Left forelimb (tissue), 1 donor: Measurements from ENCODE around the gene DAB1.

ENCODE experiments used
- DNase-seq: peaks from one replicate; pipeline ENCODE4 v3.0.0-alpha.2; 2018; ENCODE audit warnings: low spot score

DAB1 gene

DNA sequence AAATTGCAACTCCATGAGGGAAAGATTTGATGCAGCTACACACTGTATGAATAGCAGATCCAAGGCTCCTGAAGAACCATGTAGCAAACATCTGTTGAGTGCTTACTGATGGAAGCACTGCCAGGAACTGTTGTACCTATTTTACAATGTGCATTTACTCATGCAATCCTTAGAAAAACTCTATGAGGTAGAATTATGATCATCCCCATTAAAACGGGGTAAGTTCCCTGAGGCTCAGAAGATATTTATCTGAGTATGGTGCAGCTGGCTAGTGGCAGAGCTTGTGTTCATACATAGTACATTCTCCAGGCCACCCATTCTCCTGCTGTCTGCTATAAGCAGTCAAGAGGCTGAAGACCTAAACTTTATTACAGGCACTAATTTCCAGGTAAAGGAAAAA is 403.6 kb downstream of the DAB1 start:
- DNase-seq, result no peak

DNA sequence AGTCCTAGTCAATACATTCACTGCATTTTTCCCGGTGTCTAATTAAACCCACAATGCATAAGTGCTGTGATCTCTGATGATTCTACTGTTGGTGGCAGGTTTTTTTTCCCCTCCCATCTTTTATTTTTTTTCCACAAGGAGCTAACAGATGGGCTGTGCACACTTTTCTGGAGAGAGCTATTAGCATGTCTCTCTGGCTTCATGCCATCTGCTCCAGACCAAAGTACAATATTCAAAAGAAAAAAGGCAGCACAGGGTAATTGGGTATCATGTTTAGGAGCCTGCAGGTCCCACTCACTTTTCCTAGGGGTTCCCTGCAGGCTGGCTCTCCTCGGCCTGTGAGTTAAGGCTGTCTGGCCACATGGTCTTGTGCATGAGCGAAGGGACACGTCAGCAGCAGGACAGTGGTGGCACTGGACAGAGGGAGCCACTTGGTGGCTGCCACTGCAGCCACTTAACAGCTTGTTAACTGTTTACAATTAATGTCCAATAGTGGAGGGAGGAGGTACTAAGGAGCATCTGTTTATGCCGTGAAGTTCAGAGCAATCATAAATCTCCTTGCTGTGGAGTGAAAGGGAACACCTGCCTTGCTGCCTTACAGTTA is 404.5 kb downstream of the DAB1 start:
- DNase-seq, result no peak

DNA sequence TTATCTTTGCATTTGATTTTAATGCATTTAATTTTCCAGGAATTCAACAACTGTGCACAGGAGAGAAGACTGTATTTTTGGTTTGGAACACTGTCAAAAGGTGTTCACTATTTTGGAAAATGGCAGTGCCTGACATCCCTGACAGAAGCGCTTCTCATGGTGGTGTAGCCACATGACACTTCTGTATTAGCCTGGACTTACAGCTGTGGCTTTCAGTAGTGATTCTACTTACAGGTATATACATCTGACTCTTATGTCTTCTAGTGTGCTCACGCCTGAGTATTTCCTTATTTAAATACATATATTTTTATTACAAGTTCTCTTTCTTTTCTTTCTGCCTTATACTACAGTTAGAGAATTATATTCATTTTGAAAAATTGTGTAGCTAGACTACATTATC is 405.7 kb downstream of the DAB1 start:
- no peak for DNase-seq

DNA sequence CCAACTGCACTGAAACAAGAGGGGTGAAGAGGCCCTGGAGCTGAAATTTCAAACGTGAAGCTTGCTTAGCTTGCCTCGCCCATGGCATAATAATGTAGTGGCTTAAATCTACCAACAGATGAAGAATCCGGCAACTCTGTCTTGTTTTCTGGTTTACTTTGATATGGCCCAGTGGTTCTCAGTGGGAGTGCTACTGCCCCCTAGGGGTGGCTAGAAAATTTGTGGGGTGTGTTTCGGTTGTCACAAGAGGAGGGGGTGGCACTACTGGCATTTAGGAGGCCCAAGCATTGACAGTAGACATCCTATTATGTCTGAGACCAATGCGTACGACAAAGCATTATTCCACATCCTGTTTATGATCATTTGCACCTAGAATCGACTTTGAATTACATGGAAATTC is 406.1 kb downstream of the DAB1 start:
- no peak for DNase-seq

DNA sequence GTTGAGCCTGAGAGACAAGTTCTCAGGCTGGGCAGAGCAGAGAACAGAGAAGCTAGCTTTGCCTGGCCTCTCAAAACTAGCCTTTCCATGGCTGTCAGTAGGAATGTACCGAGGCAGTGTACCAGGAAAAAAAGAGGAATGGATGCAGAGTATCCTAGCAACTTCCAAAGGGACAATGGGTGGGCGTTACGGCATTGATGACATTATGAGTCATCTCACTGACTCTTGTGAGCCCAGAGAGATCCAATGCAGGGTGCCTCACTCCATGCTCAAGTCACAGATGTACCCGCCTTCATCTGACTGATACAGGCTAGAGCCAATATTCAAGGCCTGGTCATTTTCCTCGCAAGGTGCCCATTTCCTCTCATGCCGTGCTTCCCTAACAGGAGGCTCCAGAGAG is 406.7 kb downstream of the DAB1 start:
- no peak for DNase-seq

DNA sequence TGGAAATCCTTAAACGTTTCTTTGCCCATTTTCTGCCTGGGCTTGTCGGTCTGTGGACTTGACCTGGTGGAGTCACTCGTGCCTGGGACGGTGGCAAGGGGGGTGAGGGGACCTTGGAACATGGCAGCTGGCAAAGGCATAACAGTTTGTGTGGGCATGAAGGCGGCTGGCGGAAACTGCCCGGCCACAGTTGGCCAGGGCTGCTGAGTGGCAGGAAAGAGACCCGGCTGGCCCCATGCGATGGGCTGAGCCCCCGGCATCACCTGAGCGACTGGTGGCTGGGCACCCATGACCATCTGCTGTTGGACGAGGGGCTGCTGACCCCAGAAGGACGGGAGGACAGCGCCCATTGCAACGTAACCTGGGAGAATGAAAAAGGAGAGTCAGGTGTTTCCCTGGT is 408.8 kb downstream of the DAB1 start:
- no peak for DNase-seq

DNA sequence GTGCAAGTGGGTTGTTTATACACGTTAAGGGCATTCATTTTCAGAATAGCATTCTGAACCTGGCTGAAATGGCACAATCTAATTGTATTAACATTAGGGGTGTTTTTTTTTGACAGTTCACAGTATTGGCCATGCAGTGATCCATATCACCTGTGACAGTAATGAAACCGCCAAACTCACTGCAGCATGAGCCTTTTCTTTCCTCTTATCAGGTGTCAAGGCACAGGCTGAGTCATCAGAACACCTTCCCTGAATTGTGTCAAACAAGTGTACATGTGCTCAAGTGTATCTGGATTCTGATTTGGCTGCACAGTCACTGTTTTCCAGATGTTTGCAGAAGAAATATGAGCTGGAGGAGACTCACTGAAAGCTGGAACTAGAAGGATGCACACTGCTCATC is 410.3 kb downstream of the DAB1 start:
- no peak for DNase-seq

DNA sequence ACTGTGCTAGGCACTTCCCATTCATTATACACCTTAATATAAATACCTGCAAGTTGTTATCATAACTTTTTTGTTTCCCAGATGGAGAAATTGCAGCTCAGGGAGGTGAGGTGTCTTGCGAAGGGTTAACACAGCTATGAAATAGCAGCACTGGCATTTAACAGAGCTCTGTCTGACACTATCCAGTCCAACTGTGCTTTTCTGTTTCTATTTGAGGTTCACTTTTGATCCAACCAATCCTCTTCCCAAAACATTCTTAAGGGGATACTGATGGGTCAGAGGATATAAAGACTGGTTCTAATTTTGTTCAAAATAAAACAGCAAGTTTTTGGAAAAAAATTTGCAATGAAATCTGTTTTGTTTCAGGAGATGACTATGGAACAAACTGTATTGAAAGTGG is 411.5 kb downstream of the DAB1 start:
- DNase-seq, result no peak

DNA sequence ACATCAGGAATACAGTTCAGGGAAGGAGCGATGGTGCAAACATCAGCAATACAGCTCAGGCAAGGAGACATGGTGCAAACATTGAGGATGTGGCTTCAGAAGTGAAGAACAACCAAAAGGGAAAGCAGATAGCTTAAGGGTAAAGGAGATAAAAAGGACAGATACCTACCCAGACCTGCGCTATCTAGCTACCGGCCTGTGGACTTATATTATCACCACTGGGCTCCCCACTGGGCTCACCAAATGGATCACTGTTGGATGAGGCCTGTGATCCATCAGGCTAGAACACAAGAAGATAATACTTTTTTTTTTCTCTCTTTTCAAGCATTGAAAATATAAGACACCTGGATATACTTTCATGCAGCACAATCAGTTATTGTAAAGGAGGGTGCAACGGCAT is 413.3 kb downstream of the DAB1 start:
- DNase-seq, result no peak

DNA sequence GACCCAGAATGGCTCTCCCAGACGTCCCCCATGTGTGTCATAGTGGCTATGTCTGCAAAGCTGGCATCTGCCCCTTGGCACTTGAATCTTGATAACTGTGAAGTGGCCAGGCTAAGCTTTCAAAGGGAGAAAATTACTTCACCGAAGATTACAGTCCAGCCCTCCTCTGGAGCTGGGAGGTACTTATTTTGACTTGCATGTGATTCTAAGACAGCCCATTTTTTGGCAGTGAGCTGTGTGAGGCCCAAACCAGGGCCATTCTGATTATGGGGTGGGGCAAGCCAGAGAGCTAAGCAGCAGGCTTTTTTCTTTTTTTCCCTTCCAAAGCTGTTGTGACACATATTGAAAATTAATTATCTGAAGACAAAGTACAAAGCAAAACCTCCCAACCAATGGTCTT is 415.9 kb downstream of the DAB1 start:
- DNase-seq, result no peak

DNA sequence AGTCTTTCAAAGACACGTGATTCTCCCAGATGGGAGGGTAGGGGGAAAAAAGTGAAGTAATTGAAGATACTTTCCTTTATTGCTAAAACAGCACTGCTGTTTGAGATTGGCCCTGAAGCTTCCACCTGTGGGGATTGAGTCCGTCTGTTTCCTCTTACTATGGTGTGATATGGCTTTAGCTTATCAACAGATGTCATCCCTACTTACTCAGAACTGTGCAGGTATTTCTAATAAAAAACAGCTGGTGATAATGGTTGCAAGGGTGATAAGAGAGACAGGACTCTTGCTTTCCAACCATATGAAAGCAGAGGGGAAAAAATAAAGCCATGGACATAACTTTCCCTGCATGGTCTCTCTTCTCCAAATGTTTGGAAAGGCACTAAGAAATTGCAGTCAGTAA is 416.4 kb downstream of the DAB1 start:
- no peak for DNase-seq

DNA sequence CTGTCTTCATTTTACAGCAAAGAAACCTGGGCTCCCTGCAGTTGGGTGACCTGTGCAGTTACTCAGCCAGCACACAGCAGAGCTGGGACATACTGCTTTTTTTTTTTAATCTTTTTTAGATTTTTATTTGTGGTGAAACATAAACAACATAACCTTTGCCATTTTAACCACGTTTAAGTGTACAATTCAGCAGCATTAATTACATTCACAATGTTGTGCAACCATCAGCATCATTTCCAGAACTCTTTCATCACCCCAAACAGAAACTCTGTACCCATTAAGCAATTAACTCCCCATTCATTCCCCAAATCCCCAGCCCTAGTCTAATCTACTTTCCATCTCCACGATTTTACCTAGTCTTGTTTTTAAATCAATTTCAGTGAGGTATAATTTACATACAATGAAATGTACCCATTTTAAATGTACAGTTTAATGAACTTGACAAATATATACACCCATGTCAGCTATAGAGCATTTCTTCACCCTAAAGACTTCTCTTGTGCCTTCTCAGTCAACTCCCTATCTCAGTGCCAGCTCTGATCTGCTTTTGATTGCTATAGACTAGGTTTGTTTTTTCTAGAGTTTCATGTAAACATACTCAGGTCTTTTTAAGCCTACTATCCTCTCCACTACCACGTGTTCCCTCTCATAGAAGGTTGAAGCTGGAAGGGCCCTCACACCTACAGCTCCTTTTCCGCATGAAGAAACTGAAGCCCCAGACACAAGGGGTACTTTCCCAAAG is 420.3 kb downstream of the DAB1 start:
- no peak for DNase-seq

DNA sequence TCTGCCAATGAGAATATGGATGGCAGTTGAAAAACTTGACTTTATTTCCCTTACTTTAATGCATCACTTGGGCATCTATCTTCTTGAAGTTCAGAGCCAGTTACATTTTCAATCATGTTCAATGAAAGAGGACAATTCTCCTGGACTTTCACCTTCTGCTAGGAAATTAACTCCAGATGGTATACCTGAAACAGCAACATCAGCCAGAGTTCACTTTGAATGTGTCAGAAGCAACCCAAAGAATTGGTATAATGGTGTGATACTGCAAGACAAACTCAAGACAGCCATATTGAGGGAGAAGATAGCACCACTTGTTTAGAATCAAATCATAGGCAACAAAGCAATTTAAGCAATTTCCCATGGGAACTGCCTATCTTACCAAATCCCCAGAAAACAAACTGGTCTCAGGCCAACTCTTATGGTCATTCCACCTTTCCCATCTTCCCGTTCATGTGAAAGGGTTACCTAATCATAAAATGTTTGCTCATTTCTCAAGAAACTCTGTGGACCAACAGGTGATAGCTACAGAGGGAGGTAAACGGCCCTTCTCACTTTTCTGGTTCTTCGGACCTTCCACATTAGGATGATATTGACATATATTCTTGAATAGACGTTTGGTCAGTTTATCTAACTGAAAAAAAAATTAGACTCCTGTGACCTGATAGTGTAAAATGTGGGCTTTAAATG is 428.3 kb downstream of the DAB1 start:
- DNase-seq, result no peak

DNA sequence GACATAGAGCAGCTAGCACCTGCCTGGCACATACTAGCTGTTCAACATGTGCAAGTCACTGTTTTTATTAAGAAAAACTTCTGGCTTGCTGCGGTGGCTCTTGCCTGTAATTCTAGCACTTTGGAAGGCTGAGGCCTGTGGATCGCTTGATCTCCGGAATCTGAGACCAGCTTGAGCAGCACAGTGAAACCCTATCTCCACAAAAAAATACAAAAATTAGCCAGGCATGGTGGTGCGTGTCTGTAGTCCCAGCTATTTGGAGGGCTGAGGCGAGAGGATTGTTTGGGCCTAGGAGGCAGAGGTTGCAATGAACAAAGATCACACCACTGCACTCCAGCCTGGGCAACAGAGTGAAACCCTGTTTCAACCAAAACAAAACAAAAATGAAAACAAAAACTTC is 430.4 kb downstream of the DAB1 start:
- DNase-seq, result no peak

DNA sequence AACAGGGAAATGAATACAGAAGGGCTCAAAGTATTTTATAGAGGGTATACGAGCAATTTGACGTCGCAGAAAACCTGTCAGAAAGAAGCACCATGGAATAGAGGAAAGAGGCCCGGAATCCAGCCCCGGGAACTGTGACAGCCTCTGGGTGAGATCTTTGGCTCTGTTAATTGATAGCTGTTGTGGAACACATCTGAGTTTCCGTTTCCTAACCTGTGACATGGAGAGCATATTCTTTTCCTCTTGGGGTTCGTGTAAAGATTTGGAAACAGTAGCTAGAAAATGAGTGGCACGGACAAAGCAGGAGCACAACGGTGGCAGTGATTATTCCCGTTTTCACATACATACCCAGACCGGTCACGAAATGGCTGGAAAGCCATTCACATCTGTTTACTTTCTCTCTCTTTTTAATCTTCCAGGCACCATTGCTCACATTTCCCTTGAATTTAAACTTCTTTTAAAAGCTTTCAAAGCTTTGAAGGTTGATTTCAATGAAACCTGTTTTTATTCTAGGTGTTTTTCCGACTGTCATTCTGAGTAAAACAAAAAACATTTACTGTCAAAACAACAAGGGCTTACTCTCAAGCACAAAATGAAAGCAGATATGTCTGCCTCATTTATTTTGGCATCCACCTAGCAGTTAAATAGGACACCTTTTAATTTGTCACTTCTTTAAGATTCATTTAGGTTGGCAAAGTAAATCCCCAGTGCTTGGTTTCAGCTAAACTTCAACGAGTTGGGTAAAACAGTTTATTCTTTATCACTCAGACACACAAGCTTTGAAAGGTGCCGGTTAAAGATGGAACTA is 431.3 kb downstream of the DAB1 start:
- DNase-seq, result no peak

DNA sequence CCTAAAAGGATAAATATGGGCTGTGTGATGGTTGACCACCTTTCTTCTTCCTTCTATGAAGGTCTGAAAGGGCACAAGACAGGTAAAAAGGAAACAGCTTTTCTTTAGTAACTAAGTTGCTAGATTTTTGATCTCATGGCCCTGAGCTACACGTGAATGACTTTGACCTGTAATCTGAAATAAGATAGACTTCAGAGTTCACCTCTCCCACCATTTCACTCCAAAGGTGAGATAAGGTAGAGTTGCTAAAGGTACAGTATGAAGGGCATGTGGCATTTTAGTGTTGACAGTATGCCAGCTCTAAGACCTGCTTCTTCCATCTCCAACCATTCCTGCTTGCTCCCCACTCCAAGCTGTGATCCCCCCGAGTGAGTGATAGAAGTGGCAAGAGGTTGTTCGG is 432.3 kb downstream of the DAB1 start:
- DNase-seq, result no peak

DNA sequence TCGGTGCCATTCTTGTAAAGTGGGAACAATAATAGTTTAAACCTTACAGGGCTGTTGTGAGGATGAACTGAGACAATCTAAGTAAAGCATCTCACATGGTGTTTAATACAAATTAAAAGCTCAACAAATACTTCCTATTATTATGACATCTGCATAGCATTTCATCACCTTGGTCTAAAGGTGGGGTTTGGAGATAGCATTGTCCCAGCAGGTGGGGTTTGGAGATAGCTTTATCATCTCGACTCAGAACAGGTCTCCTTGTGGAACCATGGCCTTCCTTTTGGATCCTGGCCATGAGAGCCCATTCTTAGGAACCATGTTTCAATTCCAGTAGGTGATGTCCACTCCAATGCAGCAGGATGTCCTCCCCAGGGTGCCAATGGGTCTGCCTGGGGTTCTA is 437.5 kb downstream of the DAB1 start:
- DNase-seq, result no peak

DNA sequence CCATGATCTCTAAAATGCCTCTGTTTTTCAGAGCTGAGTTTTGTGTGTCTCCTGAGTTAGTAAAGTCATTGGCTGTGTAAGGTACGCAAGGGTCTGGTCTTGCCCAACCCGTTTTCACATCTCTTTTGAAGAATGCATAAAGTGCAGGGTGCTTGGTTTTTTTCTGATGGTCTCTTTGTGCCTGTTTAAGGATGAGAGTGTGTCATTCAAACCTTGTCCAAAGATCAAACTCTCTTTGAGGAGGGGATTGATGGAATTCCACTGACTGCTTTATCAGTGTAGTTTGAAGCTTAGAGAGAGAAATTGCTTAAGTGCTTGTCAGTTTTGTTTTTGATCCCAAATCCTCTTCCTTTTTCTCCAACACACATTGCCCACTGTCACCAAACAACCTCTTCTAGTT is 438.0 kb downstream of the DAB1 start:
- DNase-seq, result no peak

DNA sequence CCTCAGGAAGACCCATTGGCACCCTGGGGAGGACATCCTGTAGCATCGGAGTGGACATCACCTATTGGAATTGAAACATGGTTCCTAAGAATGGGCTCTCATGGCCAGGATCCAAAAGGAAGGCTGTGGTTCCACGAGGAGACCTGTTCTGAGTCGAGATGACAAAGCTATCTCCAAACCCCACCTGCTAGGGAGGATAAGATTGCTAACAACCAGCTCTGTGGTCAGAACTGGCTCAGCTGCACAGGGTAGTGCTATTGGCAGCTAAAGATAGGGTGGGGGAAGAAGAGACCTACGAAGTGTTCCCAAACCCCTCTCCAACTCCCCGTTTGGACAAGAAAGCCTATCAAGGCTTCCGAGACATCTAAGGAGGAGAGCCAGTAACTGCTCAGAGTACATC is 440.4 kb downstream of the DAB1 start:
- DNase-seq, result no peak

DNA sequence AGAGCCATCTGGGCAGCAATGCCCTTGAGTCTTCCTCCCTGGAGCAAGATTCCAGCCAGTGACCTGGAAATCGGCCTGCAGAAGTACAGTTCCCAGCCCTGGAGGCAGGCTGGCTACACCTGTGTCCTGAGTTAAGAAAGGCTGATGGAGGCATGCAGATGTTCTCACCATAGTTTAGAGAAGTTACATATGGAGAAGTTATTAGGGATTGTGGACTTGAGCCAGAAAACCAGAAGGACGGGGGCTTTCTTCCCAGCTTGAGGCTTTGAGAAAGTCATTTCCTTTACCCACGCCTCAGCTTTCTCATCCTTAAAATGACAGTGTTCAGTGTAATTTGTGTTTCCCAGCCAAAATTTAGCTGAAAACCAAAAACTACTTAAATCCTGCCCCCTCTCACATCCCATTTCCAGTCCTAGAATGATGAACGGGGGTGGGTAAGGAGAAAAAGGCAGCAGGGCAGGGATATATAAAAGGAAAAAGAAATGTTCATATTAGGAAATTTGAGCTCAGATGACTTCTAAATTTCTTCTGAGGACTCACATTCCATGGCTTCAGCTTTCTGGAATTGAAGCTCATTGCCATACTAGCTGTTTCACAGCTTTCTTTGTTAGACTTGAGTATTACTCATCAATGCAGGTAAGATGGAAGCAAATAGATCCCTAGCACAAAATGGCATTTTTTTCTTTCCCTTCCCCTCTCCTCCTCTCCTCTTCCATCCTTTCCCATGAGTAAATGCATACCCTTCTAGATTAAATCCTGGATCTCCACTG is 443.7 kb downstream of the DAB1 start:
- DNase-seq, result no peak

DNA sequence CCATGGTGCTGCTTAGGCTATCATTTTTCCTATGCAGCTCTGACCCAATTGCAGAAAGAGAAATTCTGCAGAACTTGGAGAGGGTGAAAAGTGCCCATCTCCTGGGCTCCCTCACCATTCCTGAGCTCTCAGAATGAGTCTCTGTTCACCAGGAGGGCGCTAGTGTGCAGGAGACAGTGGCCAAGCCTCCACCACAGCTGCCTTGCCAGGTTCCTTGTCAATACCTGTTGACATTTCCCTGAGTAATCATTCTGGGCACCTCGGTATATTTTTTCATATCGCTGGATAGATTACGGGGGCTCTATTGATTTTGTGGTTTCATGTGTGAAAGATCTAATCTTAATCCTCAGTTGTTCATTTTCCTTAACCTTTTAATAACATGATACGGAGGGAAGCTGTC is 445.0 kb downstream of the DAB1 start:
- DNase-seq, result no peak

DNA sequence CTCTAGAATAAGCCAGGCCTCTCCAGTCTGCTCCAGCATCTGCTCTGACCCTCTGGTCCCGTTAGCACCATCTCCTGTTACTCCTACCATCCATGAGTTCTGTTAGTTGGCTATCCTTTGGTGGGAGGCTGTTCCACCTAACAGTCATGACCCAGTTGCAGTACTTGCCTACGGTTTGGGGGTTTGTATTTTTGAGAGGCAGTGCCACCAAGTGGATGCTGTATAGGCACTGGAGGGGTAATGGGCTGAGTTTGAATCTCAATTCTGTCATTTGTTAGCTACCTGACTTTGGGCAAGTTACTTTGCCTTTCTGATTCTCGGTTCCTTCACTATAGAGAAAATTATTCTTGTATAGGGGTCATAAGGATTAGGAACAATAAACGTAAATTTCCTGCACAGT is 445.9 kb downstream of the DAB1 start:
- DNase-seq, result no peak
